ENCODE data around the gene OCRL.

DNA sequence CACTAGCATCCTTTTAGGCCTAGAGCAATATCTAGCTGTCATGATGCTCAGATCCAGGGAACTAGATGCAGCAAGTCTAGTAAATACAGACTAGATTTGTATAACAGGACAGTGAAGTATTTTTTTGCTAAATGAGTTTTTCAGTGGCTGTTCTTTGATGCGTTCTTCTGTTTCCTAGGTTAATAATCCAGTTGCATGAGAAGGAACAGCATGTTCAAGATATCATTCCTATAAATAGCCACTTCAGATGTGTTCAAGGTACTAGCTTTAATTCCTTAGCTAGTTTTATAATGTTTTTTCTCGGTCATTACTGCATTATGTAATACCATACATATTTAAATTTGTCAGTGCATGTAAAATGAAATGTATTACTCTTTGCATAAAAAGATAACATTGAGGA lies 4.7 kb downstream of the OCRL start:
- TF ChIP-seq, protein P1, sequence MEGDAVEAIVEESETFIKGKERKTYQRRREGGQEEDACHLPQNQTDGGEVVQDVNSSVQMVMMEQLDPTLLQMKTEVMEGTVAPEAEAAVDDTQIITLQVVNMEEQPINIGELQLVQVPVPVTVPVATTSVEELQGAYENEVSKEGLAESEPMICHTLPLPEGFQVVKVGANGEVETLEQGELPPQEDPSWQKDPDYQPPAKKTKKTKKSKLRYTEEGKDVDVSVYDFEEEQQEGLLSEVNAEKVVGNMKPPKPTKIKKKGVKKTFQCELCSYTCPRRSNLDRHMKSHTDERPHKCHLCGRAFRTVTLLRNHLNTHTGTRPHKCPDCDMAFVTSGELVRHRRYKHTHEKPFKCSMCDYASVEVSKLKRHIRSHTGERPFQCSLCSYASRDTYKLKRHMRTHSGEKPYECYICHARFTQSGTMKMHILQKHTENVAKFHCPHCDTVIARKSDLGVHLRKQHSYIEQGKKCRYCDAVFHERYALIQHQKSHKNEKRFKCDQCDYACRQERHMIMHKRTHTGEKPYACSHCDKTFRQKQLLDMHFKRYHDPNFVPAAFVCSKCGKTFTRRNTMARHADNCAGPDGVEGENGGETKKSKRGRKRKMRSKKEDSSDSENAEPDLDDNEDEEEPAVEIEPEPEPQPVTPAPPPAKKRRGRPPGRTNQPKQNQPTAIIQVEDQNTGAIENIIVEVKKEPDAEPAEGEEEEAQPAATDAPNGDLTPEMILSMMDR (IDR thresholded peaks at IDR 0.05): no peak
- TF ChIP-seq EZH2 (IDR thresholded peaks at IDR 0.05; ENCODE audit: borderline replicate concordance, insufficient read depth, low read depth, low read length, poor library complexity, severe bottlenecking): no peak
